HG02763 (cell line): ENCODE data around the gene ATF6B.
"Not testable (repeated sequence)": the region's sequence is repeated elsewhere in the genome, so short reads cannot be mapped to it uniquely, and the experiment has no call there.

Source experiments
- ATAC-seq: cut with Tn5 transposase; IDR thresholded peaks from one replicate; pipeline ENCODE4 v1.9.1; 2021; ENCODE audit warnings: mild to moderate bottlenecking, moderate library complexity; ENCODE audit not compliant: unreplicated experiment

Gene ATF6B

GRCh38 chr6:32154514-32155161 lies 26.6 kb upstream of the ATF6B start:
- ATAC-seq: peak; percentile 56

- peak; percentile 23 for ATAC-seq
Observed at GRCh38 chr6:32153564-32154513, 25.8 kb upstream of the ATF6B start, which contains the start of gene PPT2. PPT2 (plus strand) TSS chr6:32154141; CDS start chr6:32154595, 454 bp downstream.

- ATAC-seq: no peak
Observed at GRCh38 chr6:32152769-32153563, 24.9 kb upstream of the ATF6B start.

- ATAC-seq: no peak
Observed at GRCh38 chr6:32151863-32152768, 24.1 kb upstream of the ATF6B start, which contains the start of gene PRRT1. PRRT1 (minus strand) TSS chr6:32151939; CDS start chr6:32151827, 112 bp downstream.

GRCh38 chr6:32151181-32151862 lies 23.3 kb upstream of the ATF6B start:
- no peak for ATAC-seq

- no peak for ATAC-seq
Observed at GRCh38 chr6:32149932-32150870, 22.2 kb upstream of the ATF6B start.

- no peak for ATAC-seq
Observed at GRCh38 chr6:32149092-32149755, 21.2 kb upstream of the ATF6B start.

GRCh38 chr6:32148289-32149091 lies 20.4 kb upstream of the ATF6B start:
- ATAC-seq: no peak

- no peak for ATAC-seq
Observed at GRCh38 chr6:32147401-32148132, 19.5 kb upstream of the ATF6B start.

GRCh38 chr6:32146687-32147086 lies 18.6 kb upstream of the ATF6B start:
- no peak for ATAC-seq

GRCh38 chr6:32146287-32146686 lies 18.2 kb upstream of the ATF6B start:
- no peak for ATAC-seq

GRCh38 chr6:32144238-32144637 lies 16.2 kb upstream of the ATF6B start:
- ATAC-seq: not testable (repeated sequence)

- ATAC-seq: no peak
Observed at GRCh38 chr6:32140420-32141046, 12.5 kb upstream of the ATF6B start.

GRCh38 chr6:32139590-32139989 lies 11.5 kb upstream of the ATF6B start:
- no peak for ATAC-seq

- no peak for ATAC-seq
Observed at GRCh38 chr6:32137454-32137853, 9.4 kb upstream of the ATF6B start.

- ATAC-seq: no peak
Observed at GRCh38 chr6:32133786-32134185, 5.7 kb upstream of the ATF6B start.
